T-helper 22 cell (primary cell): ENCODE results near the gene GNG13.

Experiments used
- DNase-seq: peaks from one replicate; pipeline ENCODE4 v3.0.0-alpha.2; 2020; ENCODE audit warnings: low read depth

GNG13 gene

DNA sequence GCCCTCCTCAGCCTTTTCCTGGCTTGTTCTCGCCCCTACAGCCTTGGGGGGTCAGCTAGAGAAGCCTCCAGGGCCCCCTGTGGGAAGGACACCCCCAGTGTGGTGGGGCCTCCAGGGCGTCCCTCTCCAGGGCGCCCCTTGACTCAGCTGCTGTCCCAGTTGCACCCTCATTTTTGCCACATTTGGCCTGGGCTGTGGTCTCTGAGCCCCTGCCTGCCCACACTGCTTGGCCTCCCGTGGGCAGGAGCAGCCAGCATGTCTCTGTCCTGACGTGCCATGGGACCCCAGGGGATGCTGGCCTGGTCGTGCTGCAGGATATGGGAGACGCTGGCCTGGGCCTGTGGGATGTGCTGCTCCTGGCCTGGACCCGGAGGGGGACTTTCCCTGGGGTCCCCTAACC, 7.1 kb downstream of the GNG13 start:
- DNase-seq = no peak

- no peak for DNase-seq
Observed at GRCh38 chr16:792221-792995, 8.1 kb downstream of the GNG13 start.

GRCh38 chr16:791131-791530, 9.4 kb downstream of the GNG13 start:
- no peak for DNase-seq

GRCh38 chr16:790086-790485, 10.4 kb downstream of the GNG13 start:
- DNase-seq = no peak

GRCh38 chr16:789191-789850, 11.2 kb downstream of the GNG13 start:
- no peak for DNase-seq

- DNase-seq = peak; percentile 88
Observed at GRCh38 chr16:788399-789126, 12.0 kb downstream of the GNG13 start, which contains the start of gene CHTF18. Gene CHTF18, plus strand, starts transcription at chr16:788620. Its CDS starts 65 bp downstream, at chr16:788685.

GRCh38 chr16:787978-788398, 12.5 kb downstream of the GNG13 start, which contains the start of gene RPUSD1:
Gene RPUSD1, minus strand, starts transcription at chr16:788381. Its CDS starts 644 bp downstream, at chr16:787737.
- DNase-seq = no peak

GRCh38 chr16:787321-787966, 13.1 kb downstream of the GNG13 start:
- no peak for DNase-seq

DNA sequence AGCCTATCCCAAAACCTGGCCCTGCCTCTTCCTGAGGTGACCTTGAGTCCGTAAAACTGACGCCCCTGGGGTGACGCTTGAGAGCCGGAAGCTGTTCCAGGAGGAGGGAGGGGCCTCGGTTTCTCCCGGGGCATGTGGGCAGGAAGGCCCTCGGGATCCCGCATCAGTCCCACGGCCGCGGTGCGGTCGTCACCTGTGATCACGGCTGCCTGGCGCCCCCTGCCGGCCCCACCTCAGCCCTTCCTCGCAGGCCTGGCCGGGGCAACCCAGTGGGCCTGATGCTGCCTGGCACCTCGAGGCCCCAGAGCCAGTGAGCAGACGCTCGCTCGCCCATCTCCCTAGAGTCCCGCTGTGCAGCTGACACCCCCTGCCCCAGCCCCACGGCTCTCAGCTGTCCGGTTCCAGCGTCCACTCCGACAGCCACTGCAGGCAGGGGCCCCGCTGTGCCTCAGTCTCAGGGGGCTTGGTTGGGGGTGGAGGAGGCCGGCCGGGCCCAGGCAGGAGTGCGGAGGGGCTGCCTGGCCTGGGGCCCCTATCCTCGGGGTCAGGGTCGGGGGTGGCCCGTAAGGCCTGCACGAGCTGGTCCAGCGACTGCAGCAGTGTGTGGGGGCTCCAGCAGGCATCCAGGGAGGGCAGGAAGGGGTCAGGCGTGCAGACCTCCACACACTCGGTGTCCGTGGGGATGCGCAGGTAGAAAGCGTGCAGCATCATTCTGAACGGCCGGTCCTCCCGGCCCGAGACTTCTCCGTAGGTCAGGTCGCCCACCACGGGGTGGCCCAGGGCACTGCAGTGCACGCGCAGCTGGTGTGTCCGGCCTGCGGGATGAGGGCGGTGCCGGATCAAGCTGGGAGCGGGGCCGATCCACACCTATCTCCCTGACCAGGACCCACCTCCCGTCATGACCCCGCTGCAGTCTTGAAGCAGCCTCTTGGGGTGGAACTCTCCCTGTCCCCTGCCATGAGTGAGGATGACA, 14.7 kb downstream of the GNG13 start:
- DNase-seq = peak; percentile 36

- no peak for DNase-seq
Observed at GRCh38 chr16:784431-784830, 16.1 kb downstream of the GNG13 start.

DNA sequence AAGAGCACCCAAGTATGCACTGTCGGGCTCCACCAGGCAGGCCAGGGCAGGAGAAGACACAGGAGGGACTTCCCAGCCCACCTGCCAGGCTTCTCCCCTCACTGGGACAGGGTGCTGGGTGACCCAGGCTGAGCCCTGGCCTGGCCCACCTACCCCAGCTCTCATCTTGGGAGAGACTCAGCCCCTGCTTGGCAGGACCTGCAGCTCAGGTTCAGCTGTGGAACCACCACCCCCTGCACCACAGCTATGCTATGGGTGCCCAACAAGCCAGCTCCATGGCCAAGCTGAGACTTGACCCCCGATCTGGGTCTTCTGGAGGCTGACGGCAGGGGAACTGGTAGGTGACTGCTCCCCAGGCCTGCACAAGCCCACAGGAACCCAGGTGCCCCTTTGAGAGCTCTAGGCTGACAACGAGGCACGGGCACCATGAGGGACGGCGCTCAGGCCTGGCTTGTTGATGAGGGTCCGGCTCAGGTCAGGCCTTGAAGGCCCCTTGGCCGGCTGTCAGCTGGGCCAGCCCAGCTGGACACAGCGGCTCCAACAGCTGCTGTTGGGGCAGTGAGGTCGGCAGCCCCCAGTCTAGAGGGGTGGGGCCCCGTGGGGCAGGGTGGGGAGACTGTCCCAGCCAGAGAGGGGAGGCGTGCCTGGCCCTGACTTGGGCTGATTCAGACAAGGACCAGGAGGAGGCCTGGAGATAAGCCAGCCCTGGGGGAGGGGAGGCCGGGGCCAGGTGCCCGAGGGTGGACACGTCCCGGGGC, 17.0 kb downstream of the GNG13 start:
- no peak for DNase-seq

- DNase-seq = no peak
Observed at GRCh38 chr16:782766-783403, 17.6 kb downstream of the GNG13 start.

DNA sequence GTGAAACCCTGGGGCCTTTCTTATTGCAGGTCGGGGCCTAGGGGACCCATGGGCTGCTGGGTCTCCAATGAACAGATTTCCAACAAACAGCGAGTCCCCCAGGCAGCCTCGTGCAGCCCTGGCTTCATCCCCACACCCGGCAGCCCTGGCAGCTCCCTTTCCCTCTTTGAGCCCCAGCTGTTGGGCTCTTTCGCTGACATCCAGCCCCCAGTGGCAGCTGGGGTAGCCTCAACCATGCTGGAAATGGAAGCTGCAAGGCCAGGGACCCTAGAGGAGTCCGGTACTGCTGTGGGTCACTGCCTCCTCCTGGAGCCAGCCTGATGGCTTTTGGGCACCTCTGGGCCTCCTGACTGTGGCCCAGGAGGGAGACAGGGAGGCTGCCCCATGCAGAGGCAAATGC, 18.3 kb downstream of the GNG13 start:
- no peak for DNase-seq

- DNase-seq = no peak
Observed at GRCh38 chr16:781346-782010, 19.1 kb downstream of the GNG13 start.

- no peak for DNase-seq
Observed at GRCh38 chr16:780296-780695, 20.2 kb downstream of the GNG13 start.

GRCh38 chr16:779561-779960, 21.0 kb downstream of the GNG13 start:
- no peak for DNase-seq

DNA sequence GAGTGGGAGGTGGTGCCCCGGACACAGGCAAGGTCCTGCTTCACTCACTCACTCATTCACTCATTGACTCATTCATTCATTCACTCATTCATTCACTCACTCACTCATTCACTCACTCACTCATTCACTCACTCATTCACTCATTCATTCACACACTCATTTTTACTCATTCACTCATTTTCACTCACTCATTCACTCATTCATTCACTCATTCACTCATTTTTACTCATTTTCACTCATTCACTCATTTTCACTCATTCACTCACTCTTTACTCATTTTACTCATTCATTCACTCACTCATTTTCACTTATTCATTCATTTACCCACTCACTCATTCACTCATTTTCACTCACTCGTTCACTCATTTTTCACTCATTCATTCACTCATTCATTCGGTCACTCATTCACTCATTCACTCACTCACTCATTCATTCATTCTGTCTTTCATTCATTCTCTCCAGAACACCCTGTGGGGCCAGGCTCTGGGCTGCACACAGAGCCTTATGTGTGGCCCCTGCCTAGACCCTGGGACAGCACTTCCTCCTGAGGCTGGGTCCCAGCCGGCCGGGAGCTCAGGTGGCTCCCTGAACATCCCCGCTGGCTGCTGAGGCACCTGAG, 21.5 kb downstream of the GNG13 start:
- DNase-seq = no peak

- DNase-seq = no peak
Observed at GRCh38 chr16:778447-778846, 22.1 kb downstream of the GNG13 start.

DNA sequence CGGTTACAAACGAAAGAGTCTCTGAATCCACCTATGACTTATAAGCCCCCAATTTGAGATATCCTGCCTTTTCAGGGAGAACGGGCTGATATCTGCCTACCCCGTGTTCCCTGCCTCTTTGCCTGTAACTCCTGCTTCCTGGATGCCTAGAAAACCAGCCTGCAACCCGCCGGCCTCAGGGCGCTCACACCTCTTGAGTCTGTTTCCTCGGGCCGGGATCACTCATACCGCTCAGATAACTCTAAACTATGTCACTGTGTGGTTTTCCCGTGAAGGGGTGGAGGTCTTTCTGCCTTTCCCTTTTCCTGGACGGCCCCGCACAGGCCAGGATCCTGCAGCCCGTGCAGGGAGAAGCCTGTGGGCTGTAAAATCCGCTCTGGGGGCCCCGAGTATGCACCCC, 22.7 kb downstream of the GNG13 start:
- no peak for DNase-seq
